Stimulated activated CD4-positive, alpha-beta T cell treated with anti-CD3 and anti-CD28 coated beads, Interleukin-2, amount 100 ng/mL, for 48 hours (primary cell): ENCODE measurements around the gene RCN2.
"Not testable (repeated sequence)": the region's sequence is repeated elsewhere in the genome, so short reads cannot be mapped to it uniquely, and the experiment has no call there.

Source experiments
- DNase-seq, 2 donors: peaks; one replicate each; pipeline ENCODE4 v3.0.0-alpha.2; 2020

Gene RCN2

DNA sequence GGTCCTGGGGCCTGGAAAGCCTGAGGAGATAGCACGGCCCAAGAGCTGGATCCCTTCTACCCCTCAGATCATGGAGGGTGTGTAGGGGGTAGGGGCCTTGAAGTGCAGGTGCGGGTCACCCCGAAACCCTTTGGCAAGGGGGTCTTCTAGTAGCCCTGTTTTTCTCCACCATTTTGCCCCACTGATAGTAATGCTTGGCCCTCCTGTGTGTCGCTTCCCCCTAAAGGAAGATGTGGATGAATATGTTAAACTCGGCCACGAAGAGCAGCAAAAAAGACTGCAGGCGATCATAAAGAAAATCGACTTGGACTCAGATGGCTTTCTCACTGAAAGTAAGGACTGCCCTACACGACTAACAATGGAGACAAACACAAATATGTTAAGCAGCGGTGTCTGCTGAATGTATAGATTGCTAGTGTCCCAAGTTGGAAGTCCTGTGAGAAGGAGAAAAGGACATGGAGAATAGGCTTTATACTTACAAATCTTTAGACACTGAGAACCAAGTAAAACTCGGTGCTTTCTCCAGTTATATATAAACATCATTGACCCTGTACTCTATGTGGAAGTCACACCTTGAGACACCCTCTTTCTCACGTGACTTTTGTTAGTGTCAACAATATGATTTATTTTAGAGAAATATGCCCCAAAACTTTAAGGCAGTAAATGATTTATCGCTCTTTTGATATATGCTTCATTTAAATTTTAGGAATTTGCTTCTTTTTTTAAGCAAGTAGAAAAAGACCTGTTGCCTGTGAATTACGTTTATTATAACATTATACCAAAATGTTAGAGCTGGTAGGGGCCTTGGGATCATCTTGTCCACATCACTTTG, 802 bp downstream of the RCN2 start:
- DNase-seq = no peak

DNA sequence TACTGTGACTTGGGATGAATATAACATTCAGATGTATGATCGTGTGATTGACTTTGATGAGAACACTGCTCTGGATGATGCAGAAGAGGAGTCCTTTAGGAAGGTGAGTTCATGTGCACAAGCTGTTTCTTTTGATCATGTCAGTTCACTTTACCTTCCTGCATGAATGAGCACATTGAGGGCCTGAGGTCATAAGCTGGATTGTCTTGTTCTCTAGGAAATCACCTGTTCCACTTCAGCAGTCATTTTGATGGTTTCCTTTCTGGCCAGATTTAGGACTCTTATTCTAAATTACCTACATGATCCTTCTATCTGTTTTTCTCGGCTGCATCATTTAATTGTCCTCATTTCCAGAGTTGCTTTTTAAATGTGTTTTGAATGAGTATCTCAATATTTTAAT, 4.1 kb downstream of the RCN2 start:
- DNase-seq = no peak

DNA sequence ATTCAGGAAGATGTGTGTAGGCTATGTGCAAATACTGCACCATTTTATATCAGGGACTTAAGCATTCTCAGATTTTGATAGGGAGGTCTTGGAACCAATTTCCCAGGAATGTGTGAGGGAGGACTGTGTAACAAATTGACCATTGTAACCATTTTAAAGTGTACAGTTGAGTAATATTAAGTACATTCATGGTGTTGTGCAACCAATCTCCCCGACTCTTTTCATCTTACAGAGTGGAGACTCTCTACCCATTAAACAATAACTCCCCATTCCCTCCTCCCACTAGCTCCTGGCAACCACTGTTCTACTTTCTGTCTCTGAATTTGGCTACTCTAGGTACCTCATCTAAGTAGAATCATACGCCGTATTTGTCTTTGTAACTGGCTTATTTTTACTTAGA, 5.1 kb downstream of the RCN2 start:
- no peak for DNase-seq

DNA sequence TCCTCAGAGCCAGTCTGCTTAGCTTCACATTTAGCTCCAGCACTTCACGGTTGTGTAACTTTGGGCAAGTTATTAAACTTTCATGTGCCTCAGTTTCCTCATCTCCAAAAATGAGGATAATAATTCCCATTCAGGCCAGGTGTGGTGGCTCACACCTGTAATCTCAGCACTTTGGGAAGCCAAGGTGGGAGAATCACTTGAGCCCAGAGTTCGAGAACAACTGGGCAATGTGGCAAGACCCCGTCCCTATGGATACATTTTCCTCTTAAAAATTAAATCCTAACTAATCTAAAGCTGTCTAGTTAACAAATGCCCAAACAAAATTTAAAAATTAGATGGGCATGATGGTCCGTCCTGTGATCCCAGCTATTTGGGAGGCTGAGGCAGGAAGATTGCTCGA, 7.2 kb downstream of the RCN2 start:
- no peak for DNase-seq

DNA sequence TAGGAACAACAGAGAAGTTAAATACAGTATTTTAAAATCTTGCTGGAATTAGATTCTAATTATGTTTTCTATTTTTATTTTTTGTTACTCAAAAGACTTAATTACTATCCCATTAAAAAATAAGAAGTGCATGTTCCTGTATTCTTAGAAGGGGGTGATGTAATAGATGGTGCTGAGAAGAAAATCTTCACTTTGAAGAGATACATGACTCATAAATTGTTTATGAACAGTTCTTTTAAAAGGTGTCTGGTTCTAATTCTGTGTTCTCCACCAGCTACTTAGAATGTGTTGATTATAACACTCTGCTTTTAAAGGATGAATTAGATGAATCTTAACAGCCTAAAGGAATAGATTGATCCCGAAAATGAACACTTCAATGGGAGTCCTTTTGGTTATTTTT, 8.2 kb downstream of the RCN2 start:
- DNase-seq = no peak

DNA sequence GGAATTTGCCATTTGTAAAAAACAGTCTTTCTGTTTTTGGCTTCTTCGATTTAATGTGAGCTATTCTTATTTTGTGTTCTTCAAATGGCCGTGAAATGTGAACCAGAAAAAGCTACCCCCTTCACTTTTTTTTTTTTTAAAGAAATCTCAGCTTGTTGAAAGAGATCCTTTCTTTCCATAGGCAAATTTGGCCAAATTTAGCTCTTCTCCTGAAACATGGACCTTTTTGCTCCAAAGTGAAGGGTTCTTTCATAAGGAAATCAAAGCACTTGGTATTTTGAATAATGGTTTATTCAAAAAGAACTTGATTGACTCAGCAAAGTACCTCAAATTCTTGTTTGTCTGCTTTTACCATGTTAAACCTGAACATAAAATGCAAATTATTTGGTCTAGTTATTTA, 10.1 kb downstream of the RCN2 start:
- no peak for DNase-seq

DNA sequence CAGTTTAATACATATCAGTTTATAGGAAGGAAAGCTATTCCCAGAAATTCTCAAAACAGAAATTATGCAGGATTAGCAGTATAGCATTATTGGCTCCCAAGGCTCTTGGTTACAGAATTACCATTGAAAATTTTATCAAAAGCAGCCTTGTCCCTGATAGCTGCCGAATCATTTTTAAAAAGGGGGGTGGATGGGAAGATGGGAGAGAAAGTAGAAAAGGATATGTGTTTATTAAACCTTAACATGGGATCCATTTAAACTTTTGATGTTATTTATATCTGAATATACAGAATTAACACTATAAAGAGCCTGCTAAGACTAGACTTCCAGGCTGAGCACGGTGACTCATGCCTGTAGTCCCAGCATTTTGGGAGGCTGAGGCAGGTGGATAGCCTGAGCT, 10.8 kb downstream of the RCN2 start:
- no peak for DNase-seq

DNA sequence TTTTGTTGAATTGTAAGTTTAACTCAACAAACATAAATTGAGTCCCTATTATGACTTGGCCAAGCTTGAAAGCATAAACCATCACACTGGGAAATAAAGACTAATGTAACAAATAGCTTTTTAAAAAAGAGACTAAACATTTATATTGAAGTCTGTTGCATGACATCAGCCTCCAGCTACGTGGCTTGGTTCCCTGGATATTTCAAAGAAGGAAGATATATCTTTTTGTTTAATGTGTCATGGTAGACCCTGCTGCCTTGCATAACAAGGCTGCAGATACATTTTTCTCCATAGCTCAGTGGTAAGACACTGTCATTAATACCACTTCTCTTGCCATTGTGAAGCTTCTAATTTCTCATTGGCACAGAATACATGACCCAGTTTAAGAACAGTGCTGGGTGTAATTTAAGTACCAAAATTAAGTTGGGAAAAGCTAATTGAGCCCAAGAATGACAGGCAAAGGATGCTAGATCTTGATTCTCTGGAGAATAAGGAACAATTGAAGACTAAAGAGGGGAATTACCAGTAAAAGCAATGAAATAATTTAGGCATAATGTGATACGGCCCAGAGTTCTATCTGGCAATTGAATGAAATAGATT, 14.0 kb downstream of the RCN2 start:
- DNase-seq = no peak

DNA sequence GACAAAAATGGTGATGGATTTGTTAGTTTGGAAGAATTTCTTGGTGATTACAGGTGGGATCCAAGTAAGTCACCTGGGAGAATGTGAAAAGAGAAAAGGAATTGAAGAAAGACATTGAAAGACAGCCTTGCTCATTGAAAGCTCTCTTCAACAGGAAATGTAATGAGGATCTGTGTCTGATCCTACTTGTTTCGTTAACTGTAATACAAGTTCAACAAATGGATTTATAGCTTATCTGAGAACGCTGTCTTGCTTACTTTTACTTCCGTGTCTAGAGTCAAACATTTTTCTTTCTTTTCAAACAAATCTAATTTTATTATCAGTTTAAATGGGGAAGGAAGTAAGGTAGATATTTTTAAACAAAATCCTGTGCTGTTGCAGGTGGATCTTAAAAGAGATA, 15.9 kb downstream of the RCN2 start:
- DNase-seq = no peak

DNA sequence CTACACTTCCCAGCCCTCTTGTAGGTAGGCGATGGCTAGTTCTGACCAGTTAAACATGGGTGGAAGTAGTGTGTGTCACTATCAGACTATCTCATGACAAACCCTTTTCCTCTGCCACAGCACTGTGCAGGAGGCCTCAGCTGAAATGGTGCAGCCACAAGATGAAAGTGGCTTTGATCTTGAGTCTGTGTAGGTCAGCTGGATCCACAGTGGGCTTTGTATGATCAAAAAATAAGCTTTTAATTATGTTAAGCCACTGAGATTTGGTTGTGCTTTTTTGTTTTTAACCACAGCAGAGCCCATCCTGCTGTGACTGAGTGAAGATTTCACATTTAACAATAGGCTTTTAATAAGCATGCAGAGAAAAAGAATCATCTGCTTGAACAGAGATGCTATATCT, 19.7 kb downstream of the RCN2 start:
- DNase-seq = no peak

DNA sequence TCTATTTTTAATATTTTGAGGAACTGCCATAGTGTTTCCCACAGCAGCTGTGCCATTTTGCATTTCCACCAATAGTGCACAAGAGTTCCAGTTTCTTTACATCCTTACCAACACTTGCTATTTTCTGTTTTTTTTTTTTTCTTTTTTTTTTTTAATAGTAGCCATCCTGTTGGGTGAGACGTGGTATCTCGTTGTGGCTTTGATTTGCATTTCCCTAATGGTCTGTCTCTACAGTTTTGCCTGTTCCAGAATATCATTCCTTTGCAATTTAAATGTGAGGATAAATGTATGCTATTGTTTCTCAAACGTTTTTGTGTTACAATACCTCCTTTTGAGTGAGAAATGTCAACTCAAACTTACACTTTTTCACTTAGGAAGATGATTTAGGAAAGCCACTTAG, 22.4 kb downstream of the RCN2 start:
- DNase-seq = no peak

DNA sequence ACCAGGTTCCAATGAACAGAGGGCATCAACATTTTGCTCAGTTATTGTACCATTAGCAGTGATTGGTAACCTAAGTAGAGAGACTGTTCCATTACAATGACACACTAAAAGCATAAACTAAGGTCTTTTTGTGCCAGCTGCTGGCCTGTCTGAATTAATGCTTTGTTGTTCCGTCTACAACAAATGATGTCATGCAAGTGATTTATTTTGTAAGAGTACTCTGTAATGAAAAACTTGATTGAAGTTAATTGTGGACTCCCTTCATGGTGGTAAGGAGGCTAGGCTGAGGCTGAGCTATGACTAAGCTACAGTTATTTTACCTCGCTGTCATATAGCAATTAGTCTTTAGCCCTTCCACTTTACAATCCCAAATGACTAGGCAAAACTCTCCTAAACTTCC, 23.2 kb downstream of the RCN2 start:
- DNase-seq = no peak

DNA sequence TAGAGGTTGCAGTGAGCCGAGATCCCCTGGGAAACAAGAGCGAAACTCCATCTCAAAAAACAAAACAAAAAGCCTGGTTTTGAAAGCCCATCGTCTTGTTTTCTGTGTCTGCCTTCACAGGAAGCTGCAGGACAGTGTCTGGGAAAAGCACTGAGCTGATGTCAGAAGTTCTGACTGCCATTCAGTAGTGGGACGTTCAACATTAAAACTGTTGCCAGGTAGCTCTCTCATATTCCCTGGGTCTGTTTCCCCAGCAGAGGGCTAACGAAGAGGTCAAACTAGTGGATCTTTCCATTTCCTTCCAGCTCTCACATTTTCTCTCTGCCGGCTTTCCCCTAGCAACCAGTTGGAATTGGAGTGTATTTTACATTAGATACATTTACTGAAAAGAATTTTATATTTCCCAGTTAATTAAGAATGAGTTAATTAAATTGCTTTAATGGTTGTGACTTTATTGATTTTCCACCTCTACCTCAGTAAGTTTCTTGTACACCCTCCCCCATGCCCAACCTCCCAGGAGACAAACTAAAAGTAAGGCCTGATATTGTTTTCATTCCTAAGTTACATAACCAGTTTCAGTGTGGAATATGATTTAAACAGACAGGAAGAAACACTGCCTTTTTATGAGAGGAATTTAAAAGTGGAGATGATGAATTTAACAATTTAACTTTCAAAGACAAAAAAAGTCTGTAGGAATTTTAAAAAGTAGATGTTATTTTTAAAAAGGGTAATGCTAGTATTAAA, 29.9 kb downstream of the RCN2 start:
- no peak for DNase-seq

DNA sequence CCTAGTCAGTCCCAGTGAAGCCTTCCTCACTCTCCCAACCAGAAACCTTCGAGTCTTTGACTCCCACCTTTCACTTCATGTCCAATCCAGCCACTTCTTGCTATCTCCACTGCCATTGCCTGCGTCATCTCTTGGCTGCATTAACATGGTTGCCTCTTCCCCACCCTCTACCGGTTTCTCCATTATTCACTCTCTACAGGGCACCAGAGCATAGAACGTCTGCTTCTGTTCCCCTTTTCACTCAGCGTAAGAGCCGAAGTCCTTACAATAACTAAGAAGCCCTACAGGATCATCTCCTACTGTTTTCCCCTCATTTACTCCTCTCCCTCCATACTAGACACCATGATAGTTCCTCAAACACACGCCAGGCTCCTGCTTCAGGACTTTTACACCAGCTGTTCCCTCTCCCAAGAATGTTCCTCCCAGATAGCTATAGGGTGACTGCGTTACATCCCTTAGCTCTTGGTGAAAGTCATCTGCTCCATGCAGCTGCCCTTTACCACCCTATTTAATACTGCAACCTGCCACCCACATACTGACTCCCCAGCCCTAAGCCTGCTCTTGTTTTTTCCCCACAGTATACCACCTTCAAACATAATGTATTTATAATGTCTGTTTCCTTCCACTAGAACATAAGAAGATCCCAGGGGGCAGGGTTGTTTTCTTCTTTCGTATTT, 30.9 kb downstream of the RCN2 start:
- no peak for DNase-seq

DNA sequence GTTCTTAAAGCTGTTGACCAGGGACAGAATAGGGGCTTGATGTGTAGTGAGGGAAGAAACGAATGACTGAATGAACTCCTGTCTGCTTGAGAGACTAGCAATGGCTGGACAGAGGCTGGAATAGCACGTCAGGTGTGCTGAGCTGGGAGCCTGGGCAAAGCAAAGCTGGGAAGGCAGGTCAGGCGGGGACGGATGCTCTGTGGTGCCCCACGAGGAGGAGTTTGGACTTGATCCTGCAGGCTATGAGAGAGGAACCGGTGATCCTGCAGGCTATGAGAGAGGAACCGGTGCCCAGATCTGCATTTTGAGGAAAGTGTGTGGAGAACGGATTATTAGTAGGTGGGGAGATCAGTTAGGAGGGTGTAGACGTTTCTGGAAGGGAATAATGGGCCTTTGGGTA, 32.0 kb downstream of the RCN2 start:
- no peak for DNase-seq

DNA sequence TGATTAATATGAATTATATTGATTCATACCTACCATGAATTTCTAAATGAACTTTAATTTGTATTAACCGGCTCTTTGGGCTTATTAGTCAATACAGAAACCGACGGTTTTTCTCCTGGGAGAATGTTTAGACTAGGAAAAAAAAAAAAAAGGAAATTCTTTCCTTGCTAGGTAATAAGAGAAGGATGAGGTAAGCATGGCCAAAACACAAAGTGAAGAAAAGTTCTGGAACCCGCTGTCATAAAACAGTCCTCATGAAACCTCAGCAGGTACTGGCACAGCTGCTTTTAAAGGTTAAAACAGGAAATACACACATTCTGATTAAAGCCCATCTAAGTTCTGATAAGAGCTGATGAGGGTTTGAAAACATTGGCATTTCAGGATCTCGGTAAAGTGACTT, 32.6 kb downstream of the RCN2 start:
- no peak for DNase-seq

DNA sequence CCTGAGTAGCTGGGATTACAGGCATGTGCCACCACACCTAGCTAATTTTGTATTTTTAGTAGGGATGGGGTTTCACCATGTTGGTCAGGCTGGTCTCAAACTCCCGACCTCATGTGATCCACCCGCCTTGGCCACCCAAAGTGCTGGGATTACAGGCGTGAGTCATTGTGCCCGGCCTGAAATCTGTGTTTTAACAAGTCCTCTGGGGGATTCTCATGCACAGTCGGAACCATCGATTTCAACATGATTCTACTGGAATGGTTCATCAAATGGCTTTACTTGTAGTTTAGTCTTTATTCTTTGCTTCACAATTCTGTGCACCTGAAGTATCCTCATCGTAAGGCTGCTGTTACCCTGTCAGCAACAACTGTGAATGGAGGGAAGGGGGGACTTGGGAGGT, 34.5 kb downstream of the RCN2 start:
- not testable (repeated sequence) for DNase-seq

DNA sequence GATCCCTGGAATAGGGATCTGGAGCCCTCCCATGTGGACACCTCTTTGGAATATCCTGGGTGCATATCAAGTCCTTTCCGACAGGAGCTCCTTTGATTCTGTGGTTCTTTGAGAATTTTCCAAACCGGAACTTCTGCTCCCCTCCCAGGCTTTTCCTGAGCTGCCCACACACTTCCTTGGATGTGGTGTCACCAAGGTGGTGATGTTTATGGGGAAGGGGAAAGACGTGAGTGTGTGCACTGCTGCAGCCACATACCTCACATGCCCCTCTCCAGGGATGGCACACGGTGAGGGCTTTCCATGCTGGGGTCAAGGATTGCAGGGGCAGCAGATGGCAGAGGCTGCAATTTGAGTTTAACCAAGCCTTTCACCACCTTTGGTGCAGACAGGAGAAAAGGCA, 35.5 kb downstream of the RCN2 start:
- no peak for DNase-seq

DNA sequence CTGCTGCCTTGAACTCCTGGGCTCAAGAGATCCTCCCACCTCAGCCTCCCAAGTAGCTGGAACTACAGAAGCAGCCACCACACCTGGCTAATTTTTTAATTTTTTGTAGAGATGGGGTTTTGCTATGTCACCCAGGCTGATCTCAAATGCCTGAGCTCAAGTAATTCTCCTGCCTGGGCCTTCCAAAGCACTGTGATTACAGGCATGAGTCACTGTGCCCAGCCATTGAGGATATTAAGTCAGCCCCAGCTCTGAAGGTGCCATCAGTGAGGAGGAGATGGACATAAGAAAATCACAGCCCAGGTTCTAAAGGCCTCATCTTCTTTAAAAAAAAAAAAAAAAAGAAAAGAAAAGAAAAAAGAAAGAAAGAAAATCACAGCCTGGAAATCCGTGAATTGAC, 36.8 kb downstream of the RCN2 start:
- no peak for DNase-seq

DNA sequence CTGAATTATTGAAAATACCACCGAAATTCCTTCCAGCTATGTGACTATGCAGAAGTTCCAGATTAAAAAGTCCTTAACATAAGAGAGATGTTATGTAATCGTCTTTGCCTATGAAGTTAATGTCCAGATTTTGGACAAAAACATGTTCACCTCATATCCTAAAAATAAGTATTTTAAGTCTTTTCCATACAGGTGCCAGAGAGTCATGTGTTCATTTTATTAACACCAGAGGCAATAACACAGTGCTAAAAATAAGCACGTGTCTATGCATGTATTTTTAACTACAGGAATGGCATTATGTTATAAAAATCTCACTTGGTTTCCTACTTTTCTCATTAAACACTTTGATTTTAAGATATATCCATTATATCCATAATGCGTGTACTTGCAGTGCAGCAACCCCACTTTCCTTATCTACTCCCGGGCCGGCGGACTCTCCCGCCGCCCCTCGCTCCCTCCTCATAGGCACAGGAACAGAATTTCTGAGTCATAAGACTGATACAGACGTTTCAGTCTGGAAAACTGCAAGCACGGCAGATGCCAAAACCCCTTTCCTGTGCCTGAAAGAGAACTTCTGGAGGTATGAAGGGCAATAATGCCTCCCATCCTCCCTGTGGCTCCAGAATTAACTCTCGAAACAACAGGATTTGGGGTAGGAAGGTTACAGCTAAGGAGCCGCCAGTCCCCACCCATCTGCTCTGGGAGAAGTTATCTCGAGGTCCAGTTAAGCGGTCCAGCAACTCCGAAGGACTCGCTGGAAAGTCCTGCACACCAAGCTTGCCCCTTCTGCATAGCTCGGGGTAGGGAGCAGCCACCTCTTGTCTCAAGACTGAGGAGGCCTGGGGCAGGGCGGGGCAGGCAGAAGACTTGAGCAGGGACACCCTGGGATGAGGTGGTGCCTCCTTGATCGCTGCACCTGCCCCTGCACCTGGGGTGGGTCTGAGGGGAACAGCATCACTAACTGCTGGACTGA, 41.1 kb downstream of the RCN2 start:
- no peak for DNase-seq

DNA sequence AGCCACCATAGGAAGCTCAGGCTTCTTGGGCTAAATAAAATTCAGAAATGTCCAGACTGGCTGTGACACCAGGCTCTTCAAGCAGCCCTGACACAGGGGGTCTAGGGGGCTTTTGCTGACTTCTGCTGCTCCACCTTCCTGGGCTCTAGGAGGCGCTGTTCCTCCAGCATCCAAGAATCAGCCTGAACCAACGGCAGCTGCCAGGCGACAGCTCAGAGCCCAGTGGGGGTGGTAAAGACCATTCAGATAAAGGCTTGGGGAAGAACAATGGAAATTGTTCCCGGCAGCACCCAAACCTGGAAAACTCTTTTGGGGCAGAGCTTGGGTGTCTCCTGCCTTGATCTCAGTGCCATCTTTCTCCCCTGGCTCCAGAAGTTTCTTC, 41.8 kb downstream of the RCN2 start:
- peak; percentile 67 to 69 for DNase-seq

DNA sequence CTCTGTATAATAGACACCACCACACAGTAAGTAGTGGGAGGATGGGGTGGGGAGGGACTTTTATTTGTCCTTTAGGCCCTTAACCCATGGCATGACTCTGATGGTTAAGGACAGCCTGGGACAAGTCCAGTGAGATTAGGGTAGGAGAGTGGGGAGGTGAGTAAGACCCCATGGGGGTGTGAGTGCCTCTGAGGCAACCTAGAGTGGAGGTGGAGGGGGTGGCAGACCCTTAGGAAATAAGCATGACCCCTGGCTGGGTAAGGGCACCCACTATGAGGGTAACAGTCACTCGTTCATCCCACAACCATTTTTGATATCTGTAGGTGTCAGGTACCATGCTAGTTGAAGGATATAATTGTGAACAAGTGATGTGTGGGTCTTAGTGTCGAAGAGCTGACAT, 42.4 kb downstream of the RCN2 start:
- DNase-seq = no peak
